HL-60 (cell line): ENCODE data around the gene FADS6.

Source experiments
- POLR2AphosphoS5 ChIP-seq: IDR thresholded peaks from 2 replicates; pipeline ENCODE4 v1.6.1; 2012; ENCODE audit warnings: low read depth
- TF ChIP-seq, protein P1 (sequence below): IDR thresholded peaks from 2 replicates; pipeline ENCODE4 v1.6.1; 2012; ENCODE audit warnings: low read depth; ENCODE audit not compliant: insufficient replicate concordance
- TF ChIP-seq, protein P2 (sequence below): IDR thresholded peaks from one replicate; pipeline ENCODE4 v1.5.1; 2011; ENCODE audit warnings: low read length, control low read depth, inconsistent platforms; ENCODE audit not compliant: insufficient read depth

DNA sequence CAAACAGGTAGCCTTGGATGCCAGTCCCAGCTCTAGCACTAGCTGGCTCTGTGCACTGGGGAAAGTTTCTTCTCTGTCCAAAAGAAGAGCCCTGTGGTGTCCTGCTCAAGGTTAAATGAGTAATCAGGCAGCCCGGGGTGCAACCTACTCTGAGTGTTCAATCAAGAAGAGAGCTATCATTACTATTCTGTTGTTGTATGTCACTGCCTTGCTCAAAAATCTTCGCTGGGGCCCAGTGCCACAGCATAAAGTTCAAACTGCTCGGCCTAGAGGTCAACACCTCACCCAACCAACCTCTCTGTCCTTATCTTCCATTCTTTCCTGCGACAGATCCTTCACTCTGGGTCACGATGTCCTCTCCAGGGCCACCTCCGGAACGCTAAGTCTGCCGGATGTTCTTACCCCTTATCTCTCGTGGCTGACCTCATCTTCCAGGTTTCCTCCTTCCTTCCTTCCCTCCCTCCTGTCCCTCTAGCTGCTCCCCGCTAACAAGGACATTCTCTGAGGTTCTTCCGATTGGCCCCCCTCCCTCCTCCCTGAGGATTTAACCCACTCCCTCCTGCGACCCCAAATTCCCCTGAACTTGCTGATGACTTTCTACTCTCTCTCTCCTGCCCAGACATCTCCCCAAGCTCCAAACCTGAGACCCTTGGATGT is 25.1 kb downstream of the FADS6 start:
- TF ChIP-seq, protein P1, sequence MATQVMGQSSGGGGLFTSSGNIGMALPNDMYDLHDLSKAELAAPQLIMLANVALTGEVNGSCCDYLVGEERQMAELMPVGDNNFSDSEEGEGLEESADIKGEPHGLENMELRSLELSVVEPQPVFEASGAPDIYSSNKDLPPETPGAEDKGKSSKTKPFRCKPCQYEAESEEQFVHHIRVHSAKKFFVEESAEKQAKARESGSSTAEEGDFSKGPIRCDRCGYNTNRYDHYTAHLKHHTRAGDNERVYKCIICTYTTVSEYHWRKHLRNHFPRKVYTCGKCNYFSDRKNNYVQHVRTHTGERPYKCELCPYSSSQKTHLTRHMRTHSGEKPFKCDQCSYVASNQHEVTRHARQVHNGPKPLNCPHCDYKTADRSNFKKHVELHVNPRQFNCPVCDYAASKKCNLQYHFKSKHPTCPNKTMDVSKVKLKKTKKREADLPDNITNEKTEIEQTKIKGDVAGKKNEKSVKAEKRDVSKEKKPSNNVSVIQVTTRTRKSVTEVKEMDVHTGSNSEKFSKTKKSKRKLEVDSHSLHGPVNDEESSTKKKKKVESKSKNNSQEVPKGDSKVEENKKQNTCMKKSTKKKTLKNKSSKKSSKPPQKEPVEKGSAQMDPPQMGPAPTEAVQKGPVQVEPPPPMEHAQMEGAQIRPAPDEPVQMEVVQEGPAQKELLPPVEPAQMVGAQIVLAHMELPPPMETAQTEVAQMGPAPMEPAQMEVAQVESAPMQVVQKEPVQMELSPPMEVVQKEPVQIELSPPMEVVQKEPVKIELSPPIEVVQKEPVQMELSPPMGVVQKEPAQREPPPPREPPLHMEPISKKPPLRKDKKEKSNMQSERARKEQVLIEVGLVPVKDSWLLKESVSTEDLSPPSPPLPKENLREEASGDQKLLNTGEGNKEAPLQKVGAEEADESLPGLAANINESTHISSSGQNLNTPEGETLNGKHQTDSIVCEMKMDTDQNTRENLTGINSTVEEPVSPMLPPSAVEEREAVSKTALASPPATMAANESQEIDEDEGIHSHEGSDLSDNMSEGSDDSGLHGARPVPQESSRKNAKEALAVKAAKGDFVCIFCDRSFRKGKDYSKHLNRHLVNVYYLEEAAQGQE, result no peak
- TF ChIP-seq POLR2AphosphoS5, result no peak
- TF ChIP-seq, protein P2, sequence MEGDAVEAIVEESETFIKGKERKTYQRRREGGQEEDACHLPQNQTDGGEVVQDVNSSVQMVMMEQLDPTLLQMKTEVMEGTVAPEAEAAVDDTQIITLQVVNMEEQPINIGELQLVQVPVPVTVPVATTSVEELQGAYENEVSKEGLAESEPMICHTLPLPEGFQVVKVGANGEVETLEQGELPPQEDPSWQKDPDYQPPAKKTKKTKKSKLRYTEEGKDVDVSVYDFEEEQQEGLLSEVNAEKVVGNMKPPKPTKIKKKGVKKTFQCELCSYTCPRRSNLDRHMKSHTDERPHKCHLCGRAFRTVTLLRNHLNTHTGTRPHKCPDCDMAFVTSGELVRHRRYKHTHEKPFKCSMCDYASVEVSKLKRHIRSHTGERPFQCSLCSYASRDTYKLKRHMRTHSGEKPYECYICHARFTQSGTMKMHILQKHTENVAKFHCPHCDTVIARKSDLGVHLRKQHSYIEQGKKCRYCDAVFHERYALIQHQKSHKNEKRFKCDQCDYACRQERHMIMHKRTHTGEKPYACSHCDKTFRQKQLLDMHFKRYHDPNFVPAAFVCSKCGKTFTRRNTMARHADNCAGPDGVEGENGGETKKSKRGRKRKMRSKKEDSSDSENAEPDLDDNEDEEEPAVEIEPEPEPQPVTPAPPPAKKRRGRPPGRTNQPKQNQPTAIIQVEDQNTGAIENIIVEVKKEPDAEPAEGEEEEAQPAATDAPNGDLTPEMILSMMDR, result no peak
